Measurements from ENCODE around the gene TRAF7. TPM values are rescaled to one million over a fixed set of nuclear protein-coding genes. Genes with fewer than 3 reads are reported as not detected.

TRAF7 gene
- total and polyA plus RNA-seq, 2 of the 8 experiments (the other 6 are each of a cell fraction or from before 2014, with no cell fraction given): 96.8 to 148 TPM

DNA sequence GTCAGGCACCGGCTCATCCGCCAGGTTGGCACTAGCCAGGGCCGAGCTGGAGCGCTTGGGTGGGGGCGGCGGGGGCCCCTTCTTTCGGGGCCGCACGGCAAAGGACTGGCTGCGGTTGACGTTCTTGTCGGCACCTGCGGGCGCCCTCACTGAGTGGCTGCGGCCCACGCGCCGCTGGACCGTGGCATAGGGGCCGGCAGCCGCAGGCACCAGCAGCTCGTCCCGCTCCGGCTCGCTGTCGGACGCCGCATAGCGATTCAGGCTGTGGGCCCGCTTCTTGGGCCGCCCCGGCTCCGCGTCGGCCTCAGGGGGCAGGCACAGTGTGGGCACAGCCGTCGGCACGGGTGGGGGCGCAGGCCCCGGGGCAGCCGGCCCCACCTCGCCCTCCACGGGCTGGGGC, 24.9 kb downstream of the TRAF7 start:
- Histone ChIP-seq H3K79me2 (ENCODE audit: control insufficient read depth in 1 of 2, insufficient read depth in 2 of 2, low read length in 2 of 2) (no peaks in the 10 kb centered on the region), H3K56ac (replicated peaks; ENCODE audit: insufficient read length, low read depth, low read length) (no peak overlapping the region), H2BK5ac (ENCODE audit: low read depth, low read length) (no peak overlapping the region), H2AFZ (ENCODE audit: low read length) (no peak overlapping the region), H3K4me2 (ENCODE audit: insufficient read depth in 1 of 2, low read depth in 2 of 2, low read length in 2 of 2) (no peak overlapping the region), H4K5ac (ENCODE audit: insufficient read length, low read depth, low read length) (no peak overlapping the region), H3K4me1 (replicated peaks in 1 of 4; ENCODE audit: control insufficient read depth in 3 of 4, insufficient read depth in 4 of 4, low read length in 3 of 4) (peaks cover 0 to 7% (median 2%) of the 10 kb centered on the region in 4 experiments; a peak in 4 of 7 replicates), H2BK120ac (replicated peaks; ENCODE audit: low read depth, low read length) (no peak overlapping the region), H3K9ac (replicated peaks in 1 of 4; ENCODE audit: extremely low read depth in 1 of 4, low read depth in 3 of 4, low read length in 3 of 4) (no peak overlapping the region), H3K79me1 (ENCODE audit: low read depth, low read length) (no peaks in the 10 kb centered on the region), H2AK5ac (ENCODE audit: low read depth, low read length) (no peak overlapping the region), H3K18ac (ENCODE audit: extremely low read depth, low read length) (no peak overlapping the region), H2BK12ac (ENCODE audit: low read depth, low read length) (no peak overlapping the region), H3K23me2 (ENCODE audit: low read depth, low read length) (peaks cover 2% of the 10 kb centered on the region; the same call in 1 of the 2 replicates), H3K4ac (replicated peaks; ENCODE audit: insufficient read length, low read depth, low read length) (no peak overlapping the region), H2BK20ac (ENCODE audit: low read length) (no peak overlapping the region), H3K4me3 (ENCODE audit: extremely low read depth in 1 of 4, insufficient read depth in 2 of 4, low read depth in 3 of 4, low read length in 4 of 4) (no peak overlapping the region), H3K27me3 (replicated peaks in 1 of 4; ENCODE audit: control insufficient read depth in 3 of 4, extremely low read depth in 1 of 4, insufficient read depth in 3 of 4, low read length in 3 of 4) (no peaks in the 10 kb centered on the region; a peak in 1 of 7 replicates), H4K8ac (ENCODE audit: extremely low read depth, insufficient read depth, low read length) (no peak overlapping the region), H3K14ac (ENCODE audit: insufficient read length) (no peak overlapping the region), H3K27ac (ENCODE audit: low read depth, low read length) (no peak overlapping the region), H3K36me3 (ENCODE audit: control insufficient read depth in 2 of 4, insufficient read depth in 4 of 4, low read length in 3 of 4) (peaks cover 5 to 24% (median 10%) of the 10 kb centered on the region in 4 experiments; a peak in 7 of 8 replicates), H2BK15ac (ENCODE audit: low read length) (no peak overlapping the region), H3K9me3 (ENCODE audit: insufficient read depth in 2 of 2, low read depth in 1 of 2, low read length in 1 of 2) (no peaks in the 10 kb centered on the region), H4K20me1 (replicated peaks in 1 of 2; ENCODE audit: control insufficient read depth in 1 of 2, insufficient read depth in 2 of 2, low read length in 2 of 2) (peaks cover 0 to 12% of the 10 kb centered on the region in 2 experiments), H4K91ac (replicated peaks; ENCODE audit: insufficient read length, low read length) (no peak overlapping the region), H3K23ac (ENCODE audit: insufficient read length) (no peak overlapping the region)
- DNase-seq (ENCODE audit: low read depth in 1 of 2, low spot score in 2 of 2): no peak
- WGBS, 2 experiments (ENCODE audit: extremely low coverage in 1 of 2, insufficient coverage in 1 of 2, insufficient read length in 1 of 2, insufficient replicate concordance in 2 of 2, low coverage in 1 of 2, low lambda C conversion rate in 2 of 2, missing lambda C conversion rate in 1 of 2): 95% methylated on average over 26 of the region's 43 CpGs; no CpG with 5 or more reads in 1 of the 2 experiments
- FAIRE-seq: no peak
- ChIA-PET POLR2A (ENCODE audit: partially characterized antibody) (interaction anchor here (0.6 to 3.2 kb wide), 12 partner anchors 8 to 333 kb away, joined by 3 to 23 read pairs (median 4); partner anchors contain the start of genes ATP6V0C, DNASE1L2, ECI1 and RPS2), CTCF (ENCODE audit: partially characterized antibody) (interaction anchor here (1.0 to 1.9 kb wide), 3 partner anchors 14 to 321 kb away, joined by 3 to 5 read pairs (median 4); no protein-coding TSS in a partner anchor)
- TF ChIP-seq KDM5A (IDR thresholded peaks at IDR 0.05; ENCODE audit: low read length) (no peak), GTF2F1 (IDR thresholded peaks at IDR 0.05; ENCODE audit: borderline replicate concordance, low read depth, low read length) (no peak), SP1 (IDR thresholded peaks at IDR 0.05; ENCODE audit: low read depth, low read length) (no peak), CHD1 (IDR thresholded peaks at IDR 0.05; ENCODE audit: low read depth, low read length) (no peak), FOSL1 (IDR thresholded peaks at IDR 0.05; ENCODE audit: insufficient read depth, low read depth, low read length) (no peak), SP2 (IDR thresholded peaks at IDR 0.05; ENCODE audit: low read length) (no peak), TCF12 (IDR thresholded peaks at IDR 0.05; ENCODE audit: low read depth, low read length) (no peak)
- TF ChIP-seq, protein P1, sequence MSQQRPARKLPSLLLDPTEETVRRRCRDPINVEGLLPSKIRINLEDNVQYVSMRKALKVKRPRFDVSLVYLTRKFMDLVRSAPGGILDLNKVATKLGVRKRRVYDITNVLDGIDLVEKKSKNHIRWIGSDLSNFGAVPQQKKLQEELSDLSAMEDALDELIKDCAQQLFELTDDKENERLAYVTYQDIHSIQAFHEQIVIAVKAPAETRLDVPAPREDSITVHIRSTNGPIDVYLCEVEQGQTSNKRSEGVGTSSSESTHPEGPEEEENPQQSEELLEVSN (IDR thresholded peaks at IDR 0.05): no peak
- TF ChIP-seq, protein P2, sequence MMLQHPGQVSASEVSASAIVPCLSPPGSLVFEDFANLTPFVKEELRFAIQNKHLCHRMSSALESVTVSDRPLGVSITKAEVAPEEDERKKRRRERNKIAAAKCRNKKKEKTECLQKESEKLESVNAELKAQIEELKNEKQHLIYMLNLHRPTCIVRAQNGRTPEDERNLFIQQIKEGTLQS (IDR thresholded peaks at IDR 0.05; ENCODE audit: insufficient read depth, low read depth, low read length): no peak
- TF ChIP-seq, protein P3, sequence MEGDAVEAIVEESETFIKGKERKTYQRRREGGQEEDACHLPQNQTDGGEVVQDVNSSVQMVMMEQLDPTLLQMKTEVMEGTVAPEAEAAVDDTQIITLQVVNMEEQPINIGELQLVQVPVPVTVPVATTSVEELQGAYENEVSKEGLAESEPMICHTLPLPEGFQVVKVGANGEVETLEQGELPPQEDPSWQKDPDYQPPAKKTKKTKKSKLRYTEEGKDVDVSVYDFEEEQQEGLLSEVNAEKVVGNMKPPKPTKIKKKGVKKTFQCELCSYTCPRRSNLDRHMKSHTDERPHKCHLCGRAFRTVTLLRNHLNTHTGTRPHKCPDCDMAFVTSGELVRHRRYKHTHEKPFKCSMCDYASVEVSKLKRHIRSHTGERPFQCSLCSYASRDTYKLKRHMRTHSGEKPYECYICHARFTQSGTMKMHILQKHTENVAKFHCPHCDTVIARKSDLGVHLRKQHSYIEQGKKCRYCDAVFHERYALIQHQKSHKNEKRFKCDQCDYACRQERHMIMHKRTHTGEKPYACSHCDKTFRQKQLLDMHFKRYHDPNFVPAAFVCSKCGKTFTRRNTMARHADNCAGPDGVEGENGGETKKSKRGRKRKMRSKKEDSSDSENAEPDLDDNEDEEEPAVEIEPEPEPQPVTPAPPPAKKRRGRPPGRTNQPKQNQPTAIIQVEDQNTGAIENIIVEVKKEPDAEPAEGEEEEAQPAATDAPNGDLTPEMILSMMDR (IDR thresholded peaks at IDR 0.05; ENCODE audit: control extremely low read depth in 1 of 3, insufficient read depth in 1 of 3, low read depth in 1 of 3, low read length in 3 of 3): no peak
